ENCODE measurements around the gene TMUB2. TPM values are rescaled to one million over a fixed set of nuclear protein-coding genes. Genes with fewer than 3 reads are reported as not detected.

The TMUB2 gene
- total and polyA plus RNA-seq, 4 donors: 12.2 to 18.8 (median 14.0) TPM

DNA sequence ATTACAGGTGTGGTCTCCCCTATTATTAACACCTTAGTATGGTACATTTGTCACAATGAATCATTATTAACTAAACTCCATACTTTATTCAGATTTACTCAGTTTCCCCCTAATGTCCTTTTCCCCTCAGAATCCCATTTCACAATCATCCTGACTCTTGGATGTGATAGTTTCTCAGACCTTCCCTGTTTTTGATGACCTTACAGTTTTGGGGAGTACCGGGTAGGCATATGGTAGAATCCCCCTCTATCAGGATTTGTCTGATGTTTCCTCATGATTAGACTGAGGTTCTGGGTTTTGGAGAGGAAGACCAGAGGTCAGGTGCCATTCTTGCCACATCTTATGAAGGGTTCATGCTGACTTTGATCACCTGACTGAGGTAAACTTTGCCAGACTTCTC, 22.3 kb upstream of the TMUB2 start:
- peaks cover 0 to 5% (median 2%) of the 10 kb centered on the region in 4 donors for H3K4me1 ChIP-seq (ENCODE audit: control insufficient read depth in 4 of 4, insufficient read depth in 4 of 4, low read length in 3 of 4)
- H3K9me3 ChIP-seq (ENCODE audit: control insufficient read depth in 4 of 4, low read length in 3 of 4): no peaks in the 10 kb centered on the region
- H3K36me3 ChIP-seq (ENCODE audit: control insufficient read depth in 4 of 4, insufficient read depth in 3 of 4, low read depth in 1 of 4, low read length in 3 of 4): no peaks in the 10 kb centered on the region
- H3K9ac ChIP-seq (ENCODE audit: low read depth in 1 of 2, low read length in 2 of 2): no peak overlapping the region
- H3K27ac ChIP-seq (ENCODE audit: low read depth in 1 of 2, low read length in 2 of 2): no peak overlapping the region
- no peak for DNase-seq (ENCODE audit: low spot score)
- H3K4me3 ChIP-seq (ENCODE audit: low read depth in 1 of 3, low read length in 3 of 3): no peak overlapping the region
- TF ChIP-seq, protein P1, sequence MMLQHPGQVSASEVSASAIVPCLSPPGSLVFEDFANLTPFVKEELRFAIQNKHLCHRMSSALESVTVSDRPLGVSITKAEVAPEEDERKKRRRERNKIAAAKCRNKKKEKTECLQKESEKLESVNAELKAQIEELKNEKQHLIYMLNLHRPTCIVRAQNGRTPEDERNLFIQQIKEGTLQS (IDR thresholded peaks at IDR 0.05): no peak
- TF ChIP-seq NR2F2 (IDR thresholded peaks at IDR 0.05) (no peak), FOXA2 (IDR thresholded peaks at IDR 0.05) (no peak), RXRA (IDR thresholded peaks at IDR 0.05) (peak in 1 of 2 donors; percentile 15), HNF4G (IDR thresholded peaks at IDR 0.05) (no peak)
- H3K27me3 ChIP-seq (ENCODE audit: control insufficient read depth in 4 of 4, insufficient read depth in 4 of 4, low read length in 3 of 4): no peaks in the 10 kb centered on the region
- WGBS: 87% methylated on average over 1 of the region's 1 CpG

DNA sequence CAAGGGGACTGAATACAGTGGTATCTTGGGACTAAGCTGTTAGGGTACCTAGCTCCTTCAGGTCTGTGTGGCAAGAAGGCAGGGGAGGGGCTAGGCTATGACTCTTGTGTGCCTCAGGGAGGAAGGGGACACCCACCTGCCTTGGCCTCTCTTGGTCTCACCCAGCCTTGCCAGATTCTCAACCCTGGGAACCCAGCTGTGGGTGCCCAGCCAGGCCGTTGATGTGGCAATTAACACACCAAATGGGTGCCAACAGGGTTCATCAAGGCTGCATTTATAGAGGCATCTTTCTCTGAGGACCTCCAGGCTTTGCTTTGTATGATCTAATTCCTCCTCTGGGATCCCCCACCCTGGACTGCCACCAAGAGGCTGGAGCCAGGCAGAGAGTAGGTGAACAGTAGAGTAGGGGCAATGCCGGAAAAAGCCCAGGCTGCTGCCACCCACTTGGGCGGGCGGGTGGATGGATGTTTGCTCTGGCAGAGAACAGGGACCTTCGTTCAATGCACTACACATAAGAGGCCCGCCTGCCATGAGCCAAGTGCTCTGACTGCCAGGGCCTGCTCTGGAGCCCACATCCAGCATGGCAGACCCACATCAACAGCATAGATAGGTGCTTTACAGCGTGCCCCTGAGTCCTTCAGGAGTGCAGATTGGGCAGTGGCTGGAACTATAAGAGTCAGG, 19.5 kb upstream of the TMUB2 start:
- Histone ChIP-seq H3K27ac (ENCODE audit: low read depth in 1 of 2, low read length in 2 of 2) (no peak overlapping the region), H3K27me3 (ENCODE audit: control insufficient read depth in 4 of 4, insufficient read depth in 4 of 4, low read length in 3 of 4) (no peaks in the 10 kb centered on the region), H3K4me1 (ENCODE audit: control insufficient read depth in 4 of 4, insufficient read depth in 4 of 4, low read length in 3 of 4) (peaks cover 0 to 13% (median 4%) of the 10 kb centered on the region in 4 donors), H3K9me3 (ENCODE audit: control insufficient read depth in 4 of 4, low read length in 3 of 4) (no peaks in the 10 kb centered on the region), H3K9ac (ENCODE audit: low read depth in 1 of 2, low read length in 2 of 2) (no peak overlapping the region), H3K4me3 (ENCODE audit: low read depth in 1 of 3, low read length in 3 of 3) (no peak overlapping the region), H3K36me3 (ENCODE audit: control insufficient read depth in 4 of 4, insufficient read depth in 3 of 4, low read depth in 1 of 4, low read length in 3 of 4) (no peaks in the 10 kb centered on the region)
- 50% methylated on average over 7 of the region's 7 CpGs for WGBS
- TF ChIP-seq HNF4G (IDR thresholded peaks at IDR 0.05) (no peak), JUND (IDR thresholded peaks at IDR 0.05) (no peak), HNF4A (conservative IDR thresholded peaks at IDR 0.05) (peak in 1 of 2 donors; percentile 11), YY1 (IDR thresholded peaks at IDR 0.05) (peak; percentile 41)
- TF ChIP-seq, protein P2, sequence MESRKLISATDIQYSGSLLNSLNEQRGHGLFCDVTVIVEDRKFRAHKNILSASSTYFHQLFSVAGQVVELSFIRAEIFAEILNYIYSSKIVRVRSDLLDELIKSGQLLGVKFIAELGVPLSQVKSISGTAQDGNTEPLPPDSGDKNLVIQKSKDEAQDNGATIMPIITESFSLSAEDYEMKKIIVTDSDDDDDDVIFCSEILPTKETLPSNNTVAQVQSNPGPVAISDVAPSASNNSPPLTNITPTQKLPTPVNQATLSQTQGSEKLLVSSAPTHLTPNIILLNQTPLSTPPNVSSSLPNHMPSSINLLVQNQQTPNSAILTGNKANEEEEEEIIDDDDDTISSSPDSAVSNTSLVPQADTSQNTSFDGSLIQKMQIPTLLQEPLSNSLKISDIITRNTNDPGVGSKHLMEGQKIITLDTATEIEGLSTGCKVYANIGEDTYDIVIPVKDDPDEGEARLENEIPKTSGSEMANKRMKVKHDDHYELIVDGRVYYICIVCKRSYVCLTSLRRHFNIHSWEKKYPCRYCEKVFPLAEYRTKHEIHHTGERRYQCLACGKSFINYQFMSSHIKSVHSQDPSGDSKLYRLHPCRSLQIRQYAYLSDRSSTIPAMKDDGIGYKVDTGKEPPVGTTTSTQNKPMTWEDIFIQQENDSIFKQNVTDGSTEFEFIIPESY (IDR thresholded peaks at IDR 0.05): no peak
- DNase-seq (ENCODE audit: low spot score): no peak

DNA sequence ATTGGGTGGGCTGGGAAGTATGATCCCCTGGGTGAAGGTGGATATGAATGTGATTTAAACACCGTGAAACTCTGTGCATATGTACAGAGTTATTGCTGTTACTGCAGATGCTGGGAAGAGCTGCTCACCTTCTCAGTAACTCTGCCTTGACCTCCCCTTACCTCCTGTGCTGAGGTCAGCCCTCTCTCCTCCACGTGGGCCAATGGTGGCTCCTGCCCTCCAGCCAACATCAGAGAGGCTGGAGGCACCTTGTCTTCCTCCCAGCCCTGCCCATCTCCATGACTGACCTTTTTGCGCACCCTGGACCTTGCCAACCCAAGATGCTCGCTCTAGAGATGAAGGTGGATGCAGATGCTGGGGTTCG, 16.7 kb upstream of the TMUB2 start:
- DNase-seq (ENCODE audit: low spot score): no peak
- H3K4me3 ChIP-seq (ENCODE audit: low read depth in 1 of 3, low read length in 3 of 3): no peak overlapping the region
- no peak overlapping the region for H3K27ac ChIP-seq (ENCODE audit: low read depth in 1 of 2, low read length in 2 of 2)
- no peaks in the 10 kb centered on the region for H3K27me3 ChIP-seq (ENCODE audit: control insufficient read depth in 4 of 4, insufficient read depth in 4 of 4, low read length in 3 of 4)
- no peaks in the 10 kb centered on the region for H3K9me3 ChIP-seq (ENCODE audit: control insufficient read depth in 4 of 4, low read length in 3 of 4)
- 63% methylated on average over 5 of the region's 5 CpGs for WGBS
- H3K9ac ChIP-seq (ENCODE audit: low read depth in 1 of 2, low read length in 2 of 2): no peak overlapping the region
- H3K36me3 ChIP-seq (ENCODE audit: control insufficient read depth in 4 of 4, insufficient read depth in 3 of 4, low read depth in 1 of 4, low read length in 3 of 4): no peaks in the 10 kb centered on the region
- H3K4me1 ChIP-seq (ENCODE audit: control insufficient read depth in 4 of 4, insufficient read depth in 4 of 4, low read length in 3 of 4): peaks cover 0 to 13% (median 4%) of the 10 kb centered on the region in 4 donors
- TF ChIP-seq SP1 (IDR thresholded peaks at IDR 0.05): no peak
- no peak for TF ChIP-seq RXRA (IDR thresholded peaks at IDR 0.05)
- TF ChIP-seq EGR1 (IDR thresholded peaks at IDR 0.05; ENCODE audit: low read depth in 2 of 2): no peak
- TF ChIP-seq FOXA1 (IDR thresholded peaks at IDR 0.05): no peak
- TF ChIP-seq, protein P3, sequence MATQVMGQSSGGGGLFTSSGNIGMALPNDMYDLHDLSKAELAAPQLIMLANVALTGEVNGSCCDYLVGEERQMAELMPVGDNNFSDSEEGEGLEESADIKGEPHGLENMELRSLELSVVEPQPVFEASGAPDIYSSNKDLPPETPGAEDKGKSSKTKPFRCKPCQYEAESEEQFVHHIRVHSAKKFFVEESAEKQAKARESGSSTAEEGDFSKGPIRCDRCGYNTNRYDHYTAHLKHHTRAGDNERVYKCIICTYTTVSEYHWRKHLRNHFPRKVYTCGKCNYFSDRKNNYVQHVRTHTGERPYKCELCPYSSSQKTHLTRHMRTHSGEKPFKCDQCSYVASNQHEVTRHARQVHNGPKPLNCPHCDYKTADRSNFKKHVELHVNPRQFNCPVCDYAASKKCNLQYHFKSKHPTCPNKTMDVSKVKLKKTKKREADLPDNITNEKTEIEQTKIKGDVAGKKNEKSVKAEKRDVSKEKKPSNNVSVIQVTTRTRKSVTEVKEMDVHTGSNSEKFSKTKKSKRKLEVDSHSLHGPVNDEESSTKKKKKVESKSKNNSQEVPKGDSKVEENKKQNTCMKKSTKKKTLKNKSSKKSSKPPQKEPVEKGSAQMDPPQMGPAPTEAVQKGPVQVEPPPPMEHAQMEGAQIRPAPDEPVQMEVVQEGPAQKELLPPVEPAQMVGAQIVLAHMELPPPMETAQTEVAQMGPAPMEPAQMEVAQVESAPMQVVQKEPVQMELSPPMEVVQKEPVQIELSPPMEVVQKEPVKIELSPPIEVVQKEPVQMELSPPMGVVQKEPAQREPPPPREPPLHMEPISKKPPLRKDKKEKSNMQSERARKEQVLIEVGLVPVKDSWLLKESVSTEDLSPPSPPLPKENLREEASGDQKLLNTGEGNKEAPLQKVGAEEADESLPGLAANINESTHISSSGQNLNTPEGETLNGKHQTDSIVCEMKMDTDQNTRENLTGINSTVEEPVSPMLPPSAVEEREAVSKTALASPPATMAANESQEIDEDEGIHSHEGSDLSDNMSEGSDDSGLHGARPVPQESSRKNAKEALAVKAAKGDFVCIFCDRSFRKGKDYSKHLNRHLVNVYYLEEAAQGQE (IDR thresholded peaks at IDR 0.05): no peak

All from liver (tissue), 9 donors.